GM18909 (cell line): ENCODE data around the gene AFG3L2.

Source experiments
- ATAC-seq: cut with Tn5 transposase; IDR thresholded peaks from one replicate; pipeline ENCODE4 v1.9.1; 2021; ENCODE audit warnings: mild to moderate bottlenecking; ENCODE audit not compliant: unreplicated experiment, poor library complexity

The AFG3L2 gene

DNA sequence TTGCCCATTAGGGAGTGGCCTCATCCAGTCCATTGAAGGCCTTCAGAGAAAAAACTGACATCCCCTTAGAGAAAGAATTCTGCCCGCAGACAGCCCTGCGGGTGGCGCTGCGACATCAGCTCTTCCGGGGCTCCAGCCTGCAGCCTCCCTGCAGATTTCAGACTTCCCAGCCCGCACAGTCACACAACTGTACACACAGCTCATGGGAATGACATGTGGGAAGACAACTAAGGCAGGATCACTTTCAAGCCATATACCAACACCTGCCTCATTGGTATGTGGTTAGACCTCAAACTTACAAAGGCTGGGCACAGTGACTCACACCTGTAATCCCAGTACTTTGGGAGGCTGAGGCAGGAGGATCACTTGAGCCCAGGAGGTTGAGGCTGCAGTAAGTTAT lies 93.8 kb downstream of the AFG3L2 start:
- no peak for ATAC-seq

DNA sequence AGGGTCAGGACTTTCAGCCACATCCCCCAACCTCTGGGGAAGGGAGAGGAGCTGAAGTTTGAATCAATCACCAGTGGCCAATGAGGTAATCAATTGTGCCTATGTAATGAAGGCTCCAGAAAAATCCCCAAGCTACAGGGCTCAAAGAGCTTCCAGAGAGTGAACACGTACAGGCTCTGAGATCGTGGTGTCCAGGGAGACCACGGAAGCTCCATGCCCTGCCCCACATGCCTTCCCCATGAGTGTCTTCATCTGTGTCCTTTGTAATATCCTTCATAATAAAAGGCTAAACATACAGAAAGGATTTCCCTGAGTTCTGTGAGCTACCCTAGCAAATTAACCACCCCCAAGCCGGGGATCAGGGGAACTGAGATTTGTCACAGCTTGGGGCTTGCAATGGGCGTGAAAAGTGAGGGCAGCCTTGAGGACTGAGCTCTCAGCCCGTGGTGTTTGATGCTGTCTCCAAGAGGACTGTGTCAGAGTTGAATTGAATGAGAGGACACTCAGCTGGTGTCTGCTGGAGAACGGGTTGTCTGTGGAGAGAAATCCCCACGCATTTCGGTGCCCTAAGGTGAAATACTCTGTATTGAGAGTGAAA lies 94.5 kb downstream of the AFG3L2 start:
- ATAC-seq: no peak

DNA sequence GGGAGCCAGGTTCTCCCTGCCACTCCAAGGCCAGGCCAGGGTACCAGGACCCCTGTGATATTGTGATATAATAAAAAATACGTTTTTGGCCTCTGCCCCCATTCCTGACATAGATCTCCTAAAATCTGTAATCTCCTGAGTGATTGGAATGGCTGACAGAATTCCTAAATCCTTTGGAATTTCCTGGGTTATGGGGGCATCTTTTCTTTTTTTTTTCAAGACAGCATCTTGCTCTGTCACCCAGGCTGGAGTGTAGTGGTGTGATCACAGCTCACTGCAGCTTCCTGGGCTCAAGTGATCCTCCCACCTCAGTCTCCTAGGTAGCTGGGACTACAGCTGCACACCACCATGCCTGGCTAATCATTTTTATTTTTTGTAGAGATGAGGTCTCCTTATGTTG lies 95.2 kb downstream of the AFG3L2 start:
- ATAC-seq: no peak

DNA sequence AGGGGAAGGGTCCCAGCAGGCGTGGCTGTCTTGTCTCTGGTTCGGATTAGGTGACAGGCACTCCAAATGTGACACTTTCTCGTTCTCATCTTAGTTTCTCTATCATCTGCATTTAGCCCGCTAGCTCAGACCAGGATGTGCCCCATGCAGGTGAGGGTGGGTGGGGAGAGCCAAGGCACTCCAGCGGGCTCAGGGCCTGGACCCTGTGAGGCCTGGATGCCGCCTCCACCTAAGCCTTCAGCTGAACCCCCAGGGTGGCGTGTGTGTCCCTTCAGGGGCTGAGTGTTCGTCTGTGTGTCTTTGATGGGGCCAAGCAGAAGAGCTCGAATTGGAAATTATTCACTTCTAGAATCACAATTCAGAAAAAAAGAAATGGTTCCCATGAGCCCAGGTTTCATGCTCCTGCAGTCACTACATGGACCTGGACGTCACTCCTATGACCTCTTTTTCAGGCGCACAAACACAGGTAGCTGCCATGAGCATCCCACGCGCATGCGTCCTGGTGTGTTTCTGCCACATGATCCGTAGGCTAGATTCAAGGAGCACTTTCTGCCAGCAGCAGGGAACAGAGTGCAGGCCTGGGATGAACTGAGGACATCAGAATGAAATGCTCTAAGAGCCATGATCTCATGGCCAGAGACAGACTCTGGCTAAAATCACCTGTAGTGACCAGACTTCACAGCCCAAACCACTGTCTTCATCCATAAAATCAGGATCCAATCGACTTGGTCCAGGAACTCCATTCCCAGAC lies 97.1 kb downstream of the AFG3L2 start:
- no peak for ATAC-seq
